ENCODE measurements around the gene DLX4. TPM values are rescaled to one million over a fixed set of nuclear protein-coding genes. Genes with fewer than 3 reads are reported as not detected.

The DLX4 gene
- total and polyA plus RNA-seq, 2 donors (not counting 3 experiments of a cell fraction or from before 2014, with no cell fraction given): not detected

DNA sequence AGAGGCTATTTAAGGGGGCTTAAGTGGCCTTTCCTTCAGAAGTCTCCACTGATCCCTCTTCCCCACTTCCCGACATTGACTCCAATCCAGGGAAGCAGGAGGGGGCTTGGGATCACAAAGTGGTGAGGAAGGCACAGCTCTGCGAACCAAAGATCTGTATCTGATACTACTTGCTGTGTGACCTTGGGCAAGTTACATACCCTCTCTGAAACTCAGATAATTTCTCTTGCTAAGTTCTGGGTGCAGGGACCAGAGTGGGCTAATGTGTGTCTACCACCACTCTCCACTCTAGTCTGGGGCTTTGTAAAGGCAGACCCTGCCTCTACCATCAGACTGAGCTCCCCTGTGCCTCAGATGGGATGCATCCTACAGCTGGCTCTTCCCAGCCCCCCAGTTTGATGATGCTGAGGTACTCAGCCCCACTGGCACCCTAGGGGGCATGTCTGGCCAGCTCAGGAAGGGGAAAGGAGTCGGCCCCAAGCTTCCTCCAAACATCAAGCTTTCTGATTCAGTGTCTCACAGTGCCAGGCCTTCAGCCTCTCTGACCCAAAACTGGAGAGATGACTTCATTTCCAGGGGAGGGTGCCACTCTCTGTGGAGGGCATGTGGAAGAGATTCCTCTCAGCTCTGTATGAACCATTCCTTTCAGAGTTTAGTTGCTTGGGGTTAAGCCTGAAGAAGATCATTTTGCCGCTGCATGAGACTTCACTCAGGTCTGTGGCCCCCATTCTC lies 10.9 kb downstream of the DLX4 start:
- Histone ChIP-seq H3K27me3 (ENCODE audit: control insufficient read depth in 2 of 2, insufficient read depth in 2 of 2, low read length in 2 of 2) (peaks cover 31 to 50% of the 10 kb centered on the region in 2 experiments), H2AFZ (ENCODE audit: low read depth, low read length) (no peak overlapping the region), H3K4me3 (replicated peaks in 1 of 3; ENCODE audit: insufficient read depth in 1 of 3, low read depth in 1 of 3, low read length in 3 of 3) (no peak overlapping the region), H4K20me1 (replicated peaks; ENCODE audit: control insufficient read depth, extremely low read depth, insufficient read depth, low read length) (no peaks in the 10 kb centered on the region), H3K9me1 (replicated peaks; ENCODE audit: control insufficient read depth, extremely low read depth, insufficient read depth, low read length) (no peaks in the 10 kb centered on the region), H3K9me3 (replicated peaks; ENCODE audit: control insufficient read depth, insufficient read depth, low read length) (no peaks in the 10 kb centered on the region), H3K4me1 (ENCODE audit: control insufficient read depth, extremely low read depth, insufficient read depth, low read length) (no peaks in the 10 kb centered on the region), H3K9ac (replicated peaks; ENCODE audit: extremely low read depth, insufficient read depth, low read length) (no peak overlapping the region), H3K79me2 (ENCODE audit: control insufficient read depth, insufficient read depth, low read length) (no peaks in the 10 kb centered on the region), H3K36me3 (ENCODE audit: control insufficient read depth in 2 of 2, extremely low read depth in 1 of 2, insufficient read depth in 2 of 2, low read length in 2 of 2) (no peaks in the 10 kb centered on the region), H3K27ac (ENCODE audit: insufficient read depth, low read depth, low read length) (no peak overlapping the region), H3K4me2 (ENCODE audit: insufficient read depth, low read length) (no peak overlapping the region)
- FAIRE-seq (no peak), DNase-seq (ENCODE audit: low read depth, low spot score) (no peak)
- intact Hi-C loops (cut with micrococcal nuclease): no loop called here
- dilution Hi-C loops (cut with MboI; ENCODE audit: extremely low pct_ligation_motif_present, low sequenced_read_pairs): no loop called here
- TF ChIP-seq FOS (IDR thresholded peaks at IDR 0.05; ENCODE audit: borderline replicate concordance, insufficient read depth, low read length) (no peak), POLR2A (IDR thresholded peaks at IDR 0.05; ENCODE audit: low read depth, low read length) (no peak), GATA2 (IDR thresholded peaks at IDR 0.05; ENCODE audit: insufficient read depth, insufficient read length, low read depth, low read length) (no peak), JUN (IDR thresholded peaks at IDR 0.05; ENCODE audit: borderline replicate concordance, insufficient read depth, insufficient read length, low read depth) (no peak), POLR2AphosphoS5 (IDR thresholded peaks at IDR 0.05; ENCODE audit: insufficient read depth, low read depth, low read length) (no peak), EZH2 (IDR thresholded peaks at IDR 0.05; ENCODE audit: borderline replicate concordance, low read depth, low read length, severe bottlenecking) (no peak), MYC (IDR thresholded peaks at IDR 0.05; ENCODE audit: low read depth, low read length) (no peak)
- TF ChIP-seq, protein P1, sequence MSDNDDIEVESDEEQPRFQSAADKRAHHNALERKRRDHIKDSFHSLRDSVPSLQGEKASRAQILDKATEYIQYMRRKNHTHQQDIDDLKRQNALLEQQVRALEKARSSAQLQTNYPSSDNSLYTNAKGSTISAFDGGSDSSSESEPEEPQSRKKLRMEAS (IDR thresholded peaks at IDR 0.05; ENCODE audit: insufficient read depth, insufficient read length): no peak
- TF ChIP-seq, protein P2, sequence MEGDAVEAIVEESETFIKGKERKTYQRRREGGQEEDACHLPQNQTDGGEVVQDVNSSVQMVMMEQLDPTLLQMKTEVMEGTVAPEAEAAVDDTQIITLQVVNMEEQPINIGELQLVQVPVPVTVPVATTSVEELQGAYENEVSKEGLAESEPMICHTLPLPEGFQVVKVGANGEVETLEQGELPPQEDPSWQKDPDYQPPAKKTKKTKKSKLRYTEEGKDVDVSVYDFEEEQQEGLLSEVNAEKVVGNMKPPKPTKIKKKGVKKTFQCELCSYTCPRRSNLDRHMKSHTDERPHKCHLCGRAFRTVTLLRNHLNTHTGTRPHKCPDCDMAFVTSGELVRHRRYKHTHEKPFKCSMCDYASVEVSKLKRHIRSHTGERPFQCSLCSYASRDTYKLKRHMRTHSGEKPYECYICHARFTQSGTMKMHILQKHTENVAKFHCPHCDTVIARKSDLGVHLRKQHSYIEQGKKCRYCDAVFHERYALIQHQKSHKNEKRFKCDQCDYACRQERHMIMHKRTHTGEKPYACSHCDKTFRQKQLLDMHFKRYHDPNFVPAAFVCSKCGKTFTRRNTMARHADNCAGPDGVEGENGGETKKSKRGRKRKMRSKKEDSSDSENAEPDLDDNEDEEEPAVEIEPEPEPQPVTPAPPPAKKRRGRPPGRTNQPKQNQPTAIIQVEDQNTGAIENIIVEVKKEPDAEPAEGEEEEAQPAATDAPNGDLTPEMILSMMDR (IDR thresholded peaks at IDR 0.05; ENCODE audit: extremely low read depth in 1 of 2, insufficient read depth in 1 of 2, low read depth in 1 of 2, low read length in 2 of 2): no peak
- BruUV-seq (replicated peaks): no TSS peak
- POLR2A ChIA-PET: no interaction called here
- CTCF ChIA-PET: interaction anchor here (0.7 to 1.8 kb wide), 5 partner anchors 10 to 27 kb away, joined by 3 to 6 read pairs (median 5); partner anchors contain the start of gene DLX3

All from endothelial cell of umbilical vein (primary cell).